HL-60 (cell line): ENCODE data around the gene ACCSL.

Source experiments
- DNase-seq, 2 experiments: peaks; one replicate each; pipeline ENCODE4 v3.0.0-alpha.2; 2010 to 2020; ENCODE audit warnings: low read depth in 1 of 2, low spot score in 1 of 2
- H3K27ac ChIP-seq: fragments of 250-450 bp; sonication (Bioruptor Pico); replicated peaks from 2 replicates; pipeline ENCODE4 v1.5.1; 2020; ENCODE audit warnings: mild to moderate bottlenecking, moderate library complexity
- H3K27me3 ChIP-seq: fragments of 250-450 bp; sonication (Bioruptor Pico); 2 replicates; pipeline ENCODE4 v1.5.1; 2021; ENCODE audit warnings: mild to moderate bottlenecking, moderate library complexity; ENCODE audit not compliant: insufficient read depth, poor library complexity, severe bottlenecking
- H3K4me3 ChIP-seq: replicated peaks from 2 replicates; pipeline ENCODE4 v1.5.1; 2011; ENCODE audit warnings: mild to moderate bottlenecking, control low read depth, low read length; ENCODE audit not compliant: insufficient read depth
- CTCF ChIP-seq: IDR thresholded peaks from one replicate; pipeline ENCODE4 v1.5.1; 2011; ENCODE audit warnings: low read length, control low read depth, inconsistent platforms; ENCODE audit not compliant: insufficient read depth
- GABPA ChIP-seq: IDR thresholded peaks from 2 replicates; pipeline ENCODE4 v1.6.1; 2012; ENCODE audit warnings: low read depth
- POLR2AphosphoS5 ChIP-seq: IDR thresholded peaks from 2 replicates; pipeline ENCODE4 v1.6.1; 2012; ENCODE audit warnings: low read depth
- SPI1 ChIP-seq: IDR thresholded peaks from 2 replicates; pipeline ENCODE4 v1.6.1; 2012; ENCODE audit warnings: low read depth, mild to moderate bottlenecking, borderline replicate concordance
- TF ChIP-seq, protein P1 (sequence below): IDR thresholded peaks from 2 replicates; pipeline ENCODE4 v1.6.1; 2012; ENCODE audit warnings: low read depth; ENCODE audit not compliant: insufficient replicate concordance

ACCSL gene

GRCh38 chr11:44030996-44031395, 16.8 kb upstream of the ACCSL start:
- no peak for DNase-seq
- no peaks in the 10 kb centered on the region for H3K27me3 ChIP-seq
- H3K4me3 ChIP-seq: no peak overlapping the region
- no peak overlapping the region for H3K27ac ChIP-seq
- TF ChIP-seq SPI1: no peak
- TF ChIP-seq CTCF: no peak
- TF ChIP-seq, protein P1, sequence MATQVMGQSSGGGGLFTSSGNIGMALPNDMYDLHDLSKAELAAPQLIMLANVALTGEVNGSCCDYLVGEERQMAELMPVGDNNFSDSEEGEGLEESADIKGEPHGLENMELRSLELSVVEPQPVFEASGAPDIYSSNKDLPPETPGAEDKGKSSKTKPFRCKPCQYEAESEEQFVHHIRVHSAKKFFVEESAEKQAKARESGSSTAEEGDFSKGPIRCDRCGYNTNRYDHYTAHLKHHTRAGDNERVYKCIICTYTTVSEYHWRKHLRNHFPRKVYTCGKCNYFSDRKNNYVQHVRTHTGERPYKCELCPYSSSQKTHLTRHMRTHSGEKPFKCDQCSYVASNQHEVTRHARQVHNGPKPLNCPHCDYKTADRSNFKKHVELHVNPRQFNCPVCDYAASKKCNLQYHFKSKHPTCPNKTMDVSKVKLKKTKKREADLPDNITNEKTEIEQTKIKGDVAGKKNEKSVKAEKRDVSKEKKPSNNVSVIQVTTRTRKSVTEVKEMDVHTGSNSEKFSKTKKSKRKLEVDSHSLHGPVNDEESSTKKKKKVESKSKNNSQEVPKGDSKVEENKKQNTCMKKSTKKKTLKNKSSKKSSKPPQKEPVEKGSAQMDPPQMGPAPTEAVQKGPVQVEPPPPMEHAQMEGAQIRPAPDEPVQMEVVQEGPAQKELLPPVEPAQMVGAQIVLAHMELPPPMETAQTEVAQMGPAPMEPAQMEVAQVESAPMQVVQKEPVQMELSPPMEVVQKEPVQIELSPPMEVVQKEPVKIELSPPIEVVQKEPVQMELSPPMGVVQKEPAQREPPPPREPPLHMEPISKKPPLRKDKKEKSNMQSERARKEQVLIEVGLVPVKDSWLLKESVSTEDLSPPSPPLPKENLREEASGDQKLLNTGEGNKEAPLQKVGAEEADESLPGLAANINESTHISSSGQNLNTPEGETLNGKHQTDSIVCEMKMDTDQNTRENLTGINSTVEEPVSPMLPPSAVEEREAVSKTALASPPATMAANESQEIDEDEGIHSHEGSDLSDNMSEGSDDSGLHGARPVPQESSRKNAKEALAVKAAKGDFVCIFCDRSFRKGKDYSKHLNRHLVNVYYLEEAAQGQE: no peak
- TF ChIP-seq POLR2AphosphoS5: no peak
- no peak for TF ChIP-seq GABPA

- H3K4me3 ChIP-seq: no peak overlapping the region
- no peak overlapping the region for H3K27ac ChIP-seq
- DNase-seq: no peak
- no peak for TF ChIP-seq GABPA
- TF ChIP-seq CTCF: no peak
- no peak for TF ChIP-seq SPI1
- TF ChIP-seq, protein P1: no peak
- TF ChIP-seq POLR2AphosphoS5: no peak
- no peaks in the 10 kb centered on the region for H3K27me3 ChIP-seq
Measured at GRCh38 chr11:44031549-44031948, 16.2 kb upstream of the ACCSL start.

- H3K4me3 ChIP-seq: no peak overlapping the region
Measured at GRCh38 chr11:44032299-44033085, 15.3 kb upstream of the ACCSL start.

More at GRCh38 chr11:44032299-44033085, 15.3 kb upstream of the ACCSL start:
- DNase-seq: no peak
- TF ChIP-seq POLR2AphosphoS5 (no peak), CTCF (no peak), SPI1 (no peak)
- Histone ChIP-seq H3K27ac (no peak overlapping the region), H3K27me3 (no peaks in the 10 kb centered on the region)
